Ascending aorta (tissue), 2 donors: ENCODE data around the gene GALNT16. TPM values are rescaled to one million over a fixed set of nuclear protein-coding genes. Genes with fewer than 3 reads are reported as not detected.
"Not testable (repeated sequence)": the region's sequence is repeated elsewhere in the genome, so short reads cannot be mapped to it uniquely, and the experiment has no call there.

ENCODE experiments used
- DNase-seq, 2 donors: peaks; one replicate each; pipeline ENCODE4 v3.0.0-alpha.2; 2019; ENCODE audit warnings: low spot score in 2 of 2
- H3K27ac ChIP-seq, 2 donors: fragments of 200-600 bp; sonication (generic); one replicate each; pipeline ENCODE4 v1.5.1; 2016 to 2017; ENCODE audit warnings: mild to moderate bottlenecking in 1 of 2
- H3K27me3 ChIP-seq: fragments of 200-600 bp; sonication (generic); one replicate; pipeline ENCODE4 v1.5.1; 2017
- H3K36me3 ChIP-seq, 2 donors: fragments of 200-600 bp; sonication (generic); one replicate each; pipeline ENCODE4 v1.5.1; 2016
- H3K4me1 ChIP-seq, 2 donors: fragments of 200-600 bp; sonication (generic); one replicate each; pipeline ENCODE4 v1.5.1; 2016 to 2017; ENCODE audit warnings: mild to moderate bottlenecking in 1 of 2
- H3K4me3 ChIP-seq, 2 donors: fragments of 200-600 bp; sonication (generic); one replicate each; pipeline ENCODE4 v1.5.1; 2016 to 2017; ENCODE audit warnings: mild to moderate bottlenecking in 1 of 2
- H3K9me3 ChIP-seq, 2 donors: fragments of 200-600 bp; sonication (generic); one replicate each; pipeline ENCODE4 v1.5.1; 2016
- intact Hi-C: fragments of 100-400 bp; cut with DNase I; formaldehyde crosslinking; loops from one replicate; pipeline ENCODE4 v1.15.1; 2023
- total RNA-seq: library from RNA; depleted of rRNA; stranded (reverse); fragments of >200 nt; gene quantifications from one replicate; pipeline ENCODE4 v1.1.0, GENCODE V29; 2016
- TF ChIP-seq, protein P1 (sequence below), 3 experiments: fragments of 200-600 bp in 2 of 3; fragments of 450-650 bp in 1 of 3; sonication (generic) in 2 of 3; IDR thresholded peaks; one replicate each; pipeline ENCODE4 v1.5.1; 2016 to 2019; ENCODE audit warnings: antibody characterized with exemption in 3 of 3, mild to moderate bottlenecking in 1 of 3, moderate library complexity in 1 of 3

GALNT16 gene
- total RNA-seq, 1 donor from 2014 or later, result 38.0 TPM

DNA sequence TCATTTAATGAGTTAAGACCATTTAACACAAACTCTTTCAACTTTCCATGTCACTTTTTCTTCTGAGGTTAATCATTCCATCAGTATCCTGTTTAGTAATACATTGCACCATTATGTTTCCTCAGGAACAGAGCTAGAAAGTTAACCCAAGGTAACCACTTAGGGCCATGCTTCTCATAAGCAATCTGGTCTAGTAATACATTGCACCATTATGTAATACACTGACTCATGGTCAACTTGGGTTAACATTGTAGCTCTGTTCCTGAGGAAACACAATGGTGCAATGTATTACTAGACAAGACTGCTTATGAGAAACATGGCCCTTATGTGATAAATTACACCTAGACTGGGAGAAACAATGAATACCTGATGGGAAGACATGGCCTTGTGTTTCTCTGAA lies 116.5 kb downstream of the GALNT16 start:
- no peak overlapping the region for H3K4me3 ChIP-seq
- intact Hi-C loops, result no loop called here
- H3K4me1 ChIP-seq, result no peaks in the 10 kb centered on the region
- H3K27me3 ChIP-seq, result no peaks in the 10 kb centered on the region
- H3K36me3 ChIP-seq, result peaks cover 15 to 33% of the 10 kb centered on the region in 2 donors
- no peak for DNase-seq
- TF ChIP-seq, protein P1, sequence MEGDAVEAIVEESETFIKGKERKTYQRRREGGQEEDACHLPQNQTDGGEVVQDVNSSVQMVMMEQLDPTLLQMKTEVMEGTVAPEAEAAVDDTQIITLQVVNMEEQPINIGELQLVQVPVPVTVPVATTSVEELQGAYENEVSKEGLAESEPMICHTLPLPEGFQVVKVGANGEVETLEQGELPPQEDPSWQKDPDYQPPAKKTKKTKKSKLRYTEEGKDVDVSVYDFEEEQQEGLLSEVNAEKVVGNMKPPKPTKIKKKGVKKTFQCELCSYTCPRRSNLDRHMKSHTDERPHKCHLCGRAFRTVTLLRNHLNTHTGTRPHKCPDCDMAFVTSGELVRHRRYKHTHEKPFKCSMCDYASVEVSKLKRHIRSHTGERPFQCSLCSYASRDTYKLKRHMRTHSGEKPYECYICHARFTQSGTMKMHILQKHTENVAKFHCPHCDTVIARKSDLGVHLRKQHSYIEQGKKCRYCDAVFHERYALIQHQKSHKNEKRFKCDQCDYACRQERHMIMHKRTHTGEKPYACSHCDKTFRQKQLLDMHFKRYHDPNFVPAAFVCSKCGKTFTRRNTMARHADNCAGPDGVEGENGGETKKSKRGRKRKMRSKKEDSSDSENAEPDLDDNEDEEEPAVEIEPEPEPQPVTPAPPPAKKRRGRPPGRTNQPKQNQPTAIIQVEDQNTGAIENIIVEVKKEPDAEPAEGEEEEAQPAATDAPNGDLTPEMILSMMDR (IDR thresholded peaks at IDR 0.05), result no peak
- H3K9me3 ChIP-seq, result no peaks in the 10 kb centered on the region
- no peak overlapping the region for H3K27ac ChIP-seq

- Histone ChIP-seq H3K36me3 (peaks cover 15 to 33% of the 10 kb centered on the region in 2 donors), H3K4me1 (no peaks in the 10 kb centered on the region), H3K27me3 (no peaks in the 10 kb centered on the region), H3K9me3 (no peaks in the 10 kb centered on the region), H3K4me3 (no peak overlapping the region), H3K27ac (no peak overlapping the region)
- DNase-seq, result no peak
- intact Hi-C loops, result no loop called here
- TF ChIP-seq, protein P1 (IDR thresholded peaks at IDR 0.05), result no peak
Measured at GRCh38 chr14:69378274-69378673, 118.3 kb downstream of the GALNT16 start.

DNA sequence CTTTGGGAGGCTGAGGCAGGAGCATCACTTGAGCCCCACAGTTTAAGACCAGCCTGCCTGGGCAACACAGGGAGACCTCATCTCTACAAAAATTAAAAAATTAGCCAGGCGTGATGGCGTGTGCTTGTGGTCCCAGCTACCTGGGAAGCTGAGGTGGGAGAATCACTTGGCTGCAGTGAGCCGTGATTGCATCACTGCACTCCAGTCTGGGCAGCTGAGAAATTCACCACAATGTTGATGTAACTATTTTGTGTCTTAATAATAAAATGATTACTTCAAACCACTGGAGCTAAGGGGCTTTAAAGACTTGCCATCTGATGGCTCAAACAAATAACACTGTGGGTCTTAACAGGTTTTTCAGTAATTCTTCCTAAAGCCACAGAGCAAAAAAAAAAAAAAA lies 127.4 kb downstream of the GALNT16 start:
- no peaks in the 10 kb centered on the region for H3K9me3 ChIP-seq
- intact Hi-C loops, result no loop called here
- TF ChIP-seq, protein P1 (IDR thresholded peaks at IDR 0.05), result no peak
- no peak overlapping the region for H3K27ac ChIP-seq
- no peak overlapping the region for H3K4me3 ChIP-seq
- DNase-seq, result no peak
- H3K4me1 ChIP-seq, result peaks cover 0 to 5% of the 10 kb centered on the region in 2 donors
- H3K36me3 ChIP-seq, result peaks cover 17 to 53% of the 10 kb centered on the region in 2 donors
- no peaks in the 10 kb centered on the region for H3K27me3 ChIP-seq

GRCh38 chr14:69391400-69391799 lies 131.4 kb downstream of the GALNT16 start:
- H3K27me3 ChIP-seq, result not testable (repeated sequence)
- H3K36me3 ChIP-seq, result peaks cover 33 to 66% of the 10 kb centered on the region in 2 donors

GRCh38 chr14:69392481-69392880 lies 132.5 kb downstream of the GALNT16 start:
- TF ChIP-seq, protein P1 (IDR thresholded peaks at IDR 0.05), result no peak
- H3K4me3 ChIP-seq, result no peak overlapping the region
- no peak overlapping the region for H3K27ac ChIP-seq
- intact Hi-C loops, result loop anchor here (10.0 kb wide), 1 partner anchor 238 kb away; the partner anchor contains the start of gene DCAF5
- H3K36me3 ChIP-seq, result peaks cover 26 to 66% of the 10 kb centered on the region in 2 donors
- no peak for DNase-seq
- H3K9me3 ChIP-seq, result no peaks in the 10 kb centered on the region
- H3K4me1 ChIP-seq, result peaks cover 3 to 15% of the 10 kb centered on the region in 2 donors
- H3K27me3 ChIP-seq, result no peaks in the 10 kb centered on the region

More at GRCh38 chr14:69391400-69391799, 131.4 kb downstream of the GALNT16 start:
- not testable (repeated sequence) for H3K9me3 ChIP-seq, H3K4me1 ChIP-seq, DNase-seq, H3K27ac ChIP-seq, H3K4me3 ChIP-seq
- intact Hi-C loops, result loop anchor here (2.0 to 10.0 kb wide), 2 partner anchors 75 to 237 kb away; partner anchors contain the start of gene DCAF5

- DNase-seq, result no peak
- Histone ChIP-seq H3K4me1 (peaks cover 8 to 33% of the 10 kb centered on the region in 2 donors), H3K9me3 (no peaks in the 10 kb centered on the region), H3K4me3 (peak overlapping the region in 1 of 2 donors; percentile 82), H3K27ac (no peak overlapping the region), H3K36me3 (peaks cover 26 to 46% of the 10 kb centered on the region in 2 donors), H3K27me3 (no peaks in the 10 kb centered on the region)
- TF ChIP-seq, protein P1 (IDR thresholded peaks at IDR 0.05), result no peak
- intact Hi-C loops, result loop anchor here (5.0 to 10.0 kb wide), 3 partner anchors 66 to 371 kb away; partner anchors contain the start of genes DCAF5 and SRSF5
Measured at GRCh38 chr14:69395929-69396328, 136.0 kb downstream of the GALNT16 start.
